WI38 (cell line): ENCODE results near the gene MGA.

Source experiments
- H3K4me3 ChIP-seq: 2 replicates; pipeline ENCODE4 v1.5.1; 2011; ENCODE audit warnings: low read depth, mild to moderate bottlenecking, control low read depth, low read length
- CTCF ChIP-seq: IDR thresholded peaks from 2 replicates; pipeline ENCODE4 v1.5.1; 2012; ENCODE audit warnings: low read depth, mild to moderate bottlenecking, control low read depth, low read length

MGA gene

GRCh38 chr15:41790169-41790568 is 130.0 kb downstream of the MGA start:
- no peak for TF ChIP-seq CTCF
- H3K4me3 ChIP-seq, result no peak overlapping the region

GRCh38 chr15:41790756-41791546 is 130.7 kb downstream of the MGA start:
- TF ChIP-seq CTCF, result no peak
- no peak overlapping the region for H3K4me3 ChIP-seq

GRCh38 chr15:41791547-41791937 is 131.3 kb downstream of the MGA start:
- TF ChIP-seq CTCF, result no peak
- no peak overlapping the region for H3K4me3 ChIP-seq

GRCh38 chr15:41792000-41792637 is 131.9 kb downstream of the MGA start:
- H3K4me3 ChIP-seq, result no peak overlapping the region
- no peak for TF ChIP-seq CTCF

- no peak for TF ChIP-seq CTCF
- no peak overlapping the region for H3K4me3 ChIP-seq
Measured at GRCh38 chr15:41794081-41794480, 133.9 kb downstream of the MGA start.

- no peak overlapping the region for H3K4me3 ChIP-seq
- no peak for TF ChIP-seq CTCF
Measured at GRCh38 chr15:41795996-41796856, 136.0 kb downstream of the MGA start.
